GM12875 (cell line): ENCODE results near the gene MIPEP.

Source experiments
- H3K4me3 ChIP-seq: one replicate; pipeline ENCODE4 v1.5.1; 2011; ENCODE audit warnings: low read depth, low read length, control low read depth
- CTCF ChIP-seq: IDR thresholded peaks from 2 replicates; pipeline ENCODE4 v1.5.1; 2011; ENCODE audit warnings: low read depth, mild to moderate bottlenecking, control low read depth, inconsistent platforms, low read length, moderate library complexity, borderline replicate concordance; ENCODE audit not compliant: insufficient read depth

MIPEP gene

GRCh38 chr13:23787464-23787863 is 101.7 kb downstream of the MIPEP start:
- no peak overlapping the region for H3K4me3 ChIP-seq
- no peak for TF ChIP-seq CTCF

GRCh38 chr13:23786607-23787006 is 102.6 kb downstream of the MIPEP start:
- no peak for TF ChIP-seq CTCF

DNA sequence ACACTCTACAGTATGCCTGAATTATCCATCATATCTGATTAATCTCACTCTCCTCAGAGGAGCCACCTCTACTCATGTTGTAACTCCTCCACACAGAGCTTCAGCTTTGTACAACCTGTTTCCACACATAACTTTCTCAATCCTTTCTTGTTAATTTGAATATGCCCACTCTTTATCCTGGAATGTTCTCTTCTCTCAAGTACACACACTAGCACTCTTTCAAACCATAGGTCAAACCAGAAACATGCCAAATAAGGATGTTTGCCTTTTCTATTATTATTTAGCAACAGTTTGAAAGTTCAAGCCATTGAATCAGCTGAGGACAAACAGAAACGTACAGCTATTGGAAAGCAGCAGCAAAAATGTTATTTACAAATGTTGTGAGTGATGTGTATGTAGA is 110.3 kb downstream of the MIPEP start:
- no peak overlapping the region for H3K4me3 ChIP-seq
- no peak for TF ChIP-seq CTCF

More at GRCh38 chr13:23786607-23787006, 102.6 kb downstream of the MIPEP start:
- H3K4me3 ChIP-seq: no peak overlapping the region

DNA sequence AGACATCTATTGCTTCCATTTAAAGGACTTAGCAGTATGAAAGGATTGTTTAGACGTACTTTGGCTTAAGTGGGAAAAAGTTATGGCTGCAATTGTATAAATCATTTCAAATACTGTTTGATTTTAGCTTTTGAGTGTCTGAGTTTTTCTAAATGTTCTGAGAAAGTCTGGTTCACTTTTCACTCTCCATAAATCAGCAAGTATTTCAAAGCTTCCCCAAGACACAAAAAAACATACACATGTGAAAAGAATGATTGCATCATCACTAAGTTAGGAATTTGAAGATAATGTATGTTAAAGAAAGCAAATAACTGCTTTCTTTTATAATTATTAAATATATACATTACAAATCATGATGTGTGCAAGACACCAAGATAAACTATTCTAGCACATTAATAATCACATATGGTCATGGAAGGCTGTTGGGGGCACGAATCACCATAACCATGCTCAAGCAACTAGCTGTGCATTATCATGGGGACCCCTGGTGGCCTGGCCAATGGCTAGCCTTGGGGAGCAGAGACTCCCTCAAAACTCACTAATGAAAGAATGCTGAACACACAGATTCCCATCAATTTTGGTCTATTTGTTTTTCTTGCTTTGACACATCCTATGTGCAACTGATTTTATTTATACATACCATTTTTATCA is 111.1 kb downstream of the MIPEP start:
- TF ChIP-seq CTCF: no peak; the same call in 1 of the 2 replicates
- no peak overlapping the region for H3K4me3 ChIP-seq

- no peak for TF ChIP-seq CTCF
Observed at GRCh38 chr13:23777575-23777870, 111.7 kb downstream of the MIPEP start.

GRCh38 chr13:23776698-23777574 is 112.3 kb downstream of the MIPEP start:
- TF ChIP-seq CTCF: no peak
- H3K4me3 ChIP-seq: no peak overlapping the region

More at GRCh38 chr13:23777575-23777870, 111.7 kb downstream of the MIPEP start:
- H3K4me3 ChIP-seq: no peak overlapping the region

DNA sequence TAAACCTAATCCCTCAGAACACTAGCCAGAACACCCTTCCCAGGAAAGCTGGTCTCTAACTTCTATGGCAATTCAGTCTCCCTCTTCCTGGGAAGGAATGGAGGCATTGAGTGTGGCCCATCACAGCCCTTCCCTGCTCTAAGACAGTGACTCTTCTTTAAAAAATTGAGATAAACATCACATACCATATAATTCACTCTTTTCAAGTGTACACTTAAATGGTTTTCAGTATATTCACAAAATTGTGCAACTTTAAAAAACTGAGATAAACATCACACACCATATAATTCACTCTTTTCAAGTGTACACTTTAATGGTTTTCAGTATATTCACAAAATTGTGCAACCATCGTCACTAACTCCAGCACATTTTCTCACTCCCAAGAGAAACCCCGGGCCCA is 116.5 kb downstream of the MIPEP start:
- no peak overlapping the region for H3K4me3 ChIP-seq
- TF ChIP-seq CTCF: no peak
